BE2C (cell line): ENCODE measurements around the gene TFB1M.

ENCODE experiments used
- DNase-seq: peaks from one replicate; pipeline ENCODE4 v3.0.0-alpha.2; 2020
- H3K27me3 ChIP-seq: fragments of 250-450 bp; sonication (Bioruptor Pico); 2 replicates; pipeline ENCODE4 v1.5.1; 2020; ENCODE audit warnings: mild to moderate bottlenecking
- H3K36me3 ChIP-seq: fragments of 250-450 bp; sonication (Bioruptor Pico); 2 replicates; pipeline ENCODE4 v1.5.1; 2020; ENCODE audit warnings: mild to moderate bottlenecking
- H3K4me1 ChIP-seq: fragments of 250-450 bp; sonication (Bioruptor Pico); 2 replicates; pipeline ENCODE4 v1.5.1; 2020
- H3K4me3 ChIP-seq: 2 replicates; pipeline ENCODE4 v1.5.1; 2011; ENCODE audit warnings: low read depth, low read length
- H3K9me3 ChIP-seq: fragments of 250-450 bp; sonication (Bioruptor Pico); 2 replicates; pipeline ENCODE4 v1.5.1; 2020
- CTCF ChIP-seq: IDR thresholded peaks from 2 replicates; pipeline ENCODE4 v1.5.1; 2012; ENCODE audit warnings: mild to moderate bottlenecking, low read depth, low read length

TFB1M gene

GRCh38 chr6:155273431-155273830 is 40.9 kb downstream of the TFB1M start:
- TF ChIP-seq CTCF = no peak
- no peak overlapping the region for H3K4me3 ChIP-seq
- peak; percentile 82 for DNase-seq
- H3K27me3 ChIP-seq = no peaks in the 10 kb centered on the region
- no peaks in the 10 kb centered on the region for H3K9me3 ChIP-seq
- peaks cover 62% of the 10 kb centered on the region for H3K4me1 ChIP-seq
- H3K36me3 ChIP-seq = peaks cover 7% of the 10 kb centered on the region

GRCh38 chr6:155272353-155273232 is 41.7 kb downstream of the TFB1M start:
- H3K4me3 ChIP-seq = no peak overlapping the region
- peaks cover 63% of the 10 kb centered on the region for H3K4me1 ChIP-seq
- no peak for DNase-seq
- H3K9me3 ChIP-seq = no peaks in the 10 kb centered on the region
- TF ChIP-seq CTCF = no peak
- no peaks in the 10 kb centered on the region for H3K27me3 ChIP-seq
- H3K36me3 ChIP-seq = peaks cover 7% of the 10 kb centered on the region

- Histone ChIP-seq H3K36me3 (peaks cover 16% of the 10 kb centered on the region), H3K27me3 (no peaks in the 10 kb centered on the region), H3K4me1 (peaks cover 52% of the 10 kb centered on the region), H3K4me3 (no peak overlapping the region), H3K9me3 (no peaks in the 10 kb centered on the region)
- TF ChIP-seq CTCF = no peak
- DNase-seq = no peak
These were observed 43.1 kb downstream of the TFB1M start for GRCh38 chr6:155271145-155271544.

GRCh38 chr6:155270561-155271091 is 43.7 kb downstream of the TFB1M start:
- no peaks in the 10 kb centered on the region for H3K27me3 ChIP-seq
- H3K9me3 ChIP-seq = no peaks in the 10 kb centered on the region
- H3K36me3 ChIP-seq = peaks cover 17% of the 10 kb centered on the region
- DNase-seq = peak; percentile 30
- H3K4me3 ChIP-seq = no peak overlapping the region
- TF ChIP-seq CTCF = no peak
- H3K4me1 ChIP-seq = peaks cover 48% of the 10 kb centered on the region

- no peak for TF ChIP-seq CTCF
- H3K36me3 ChIP-seq = peaks cover 17% of the 10 kb centered on the region; the same call in 1 of the 2 replicates
- H3K27me3 ChIP-seq = no peaks in the 10 kb centered on the region
These were observed 44.5 kb downstream of the TFB1M start for GRCh38 chr6:155269765-155270164.

More at GRCh38 chr6:155269765-155270164, 44.5 kb downstream of the TFB1M start:
- Histone ChIP-seq H3K9me3 (no peaks in the 10 kb centered on the region), H3K4me1 (peaks cover 43% of the 10 kb centered on the region), H3K4me3 (no peak overlapping the region)
- DNase-seq = no peak
